Choroid plexus epithelial cell (primary cell): ENCODE data around the gene XXYLT1.

ENCODE experiments used
- DNase-seq: peaks from one replicate; pipeline ENCODE4 v3.0.0-alpha.2; 2010; ENCODE audit warnings: low read depth
- H3K4me3 ChIP-seq: 2 replicates; pipeline ENCODE4 v1.5.1; 2011; ENCODE audit warnings: low read depth, mild to moderate bottlenecking, control low read depth, low read length, moderate library complexity
- TF ChIP-seq, protein P1 (sequence below): conservative IDR thresholded peaks from 2 replicates; pipeline ENCODE4 v1.5.1; 2011; ENCODE audit warnings: low read depth, mild to moderate bottlenecking, control low read depth, inconsistent platforms, low read length, moderate library complexity

XXYLT1 gene

DNA sequence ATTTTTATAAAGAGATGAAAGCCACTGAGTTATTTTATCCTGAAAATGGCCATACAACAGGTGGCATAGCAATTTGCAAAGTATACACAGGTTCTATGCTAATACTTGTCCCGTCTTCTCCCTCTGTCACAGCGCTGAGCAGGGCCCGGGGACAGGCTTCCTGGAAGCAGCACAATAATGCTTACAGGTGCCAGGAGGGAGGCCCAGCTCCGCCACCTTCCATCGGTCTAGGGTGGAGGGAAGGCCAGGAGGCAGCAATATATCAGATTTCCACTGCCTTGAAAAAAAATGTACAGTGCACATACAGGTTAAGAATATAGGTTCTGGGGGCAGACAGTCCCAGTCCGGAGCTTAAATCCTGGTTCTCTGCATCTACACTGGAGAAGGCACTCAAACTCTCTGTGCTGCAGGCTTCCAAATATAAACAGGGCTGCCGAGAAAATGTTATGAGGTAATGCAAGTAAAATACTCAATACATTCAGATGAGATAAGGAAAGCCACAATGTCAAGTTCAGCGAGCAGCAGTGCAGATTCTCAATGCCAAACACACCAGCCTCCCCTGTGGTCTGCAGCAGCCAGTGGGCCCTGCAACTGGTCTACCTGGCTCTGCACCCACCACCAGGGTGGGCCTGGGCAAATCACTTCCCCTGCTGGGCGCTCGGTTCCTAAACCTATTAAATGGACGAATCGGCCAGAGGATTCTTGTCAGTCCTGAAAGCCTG, 189.6 kb downstream of the XXYLT1 start:
- TF ChIP-seq, protein P1, sequence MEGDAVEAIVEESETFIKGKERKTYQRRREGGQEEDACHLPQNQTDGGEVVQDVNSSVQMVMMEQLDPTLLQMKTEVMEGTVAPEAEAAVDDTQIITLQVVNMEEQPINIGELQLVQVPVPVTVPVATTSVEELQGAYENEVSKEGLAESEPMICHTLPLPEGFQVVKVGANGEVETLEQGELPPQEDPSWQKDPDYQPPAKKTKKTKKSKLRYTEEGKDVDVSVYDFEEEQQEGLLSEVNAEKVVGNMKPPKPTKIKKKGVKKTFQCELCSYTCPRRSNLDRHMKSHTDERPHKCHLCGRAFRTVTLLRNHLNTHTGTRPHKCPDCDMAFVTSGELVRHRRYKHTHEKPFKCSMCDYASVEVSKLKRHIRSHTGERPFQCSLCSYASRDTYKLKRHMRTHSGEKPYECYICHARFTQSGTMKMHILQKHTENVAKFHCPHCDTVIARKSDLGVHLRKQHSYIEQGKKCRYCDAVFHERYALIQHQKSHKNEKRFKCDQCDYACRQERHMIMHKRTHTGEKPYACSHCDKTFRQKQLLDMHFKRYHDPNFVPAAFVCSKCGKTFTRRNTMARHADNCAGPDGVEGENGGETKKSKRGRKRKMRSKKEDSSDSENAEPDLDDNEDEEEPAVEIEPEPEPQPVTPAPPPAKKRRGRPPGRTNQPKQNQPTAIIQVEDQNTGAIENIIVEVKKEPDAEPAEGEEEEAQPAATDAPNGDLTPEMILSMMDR = no peak
- H3K4me3 ChIP-seq = no peak overlapping the region
- DNase-seq = peak; percentile 76

DNA sequence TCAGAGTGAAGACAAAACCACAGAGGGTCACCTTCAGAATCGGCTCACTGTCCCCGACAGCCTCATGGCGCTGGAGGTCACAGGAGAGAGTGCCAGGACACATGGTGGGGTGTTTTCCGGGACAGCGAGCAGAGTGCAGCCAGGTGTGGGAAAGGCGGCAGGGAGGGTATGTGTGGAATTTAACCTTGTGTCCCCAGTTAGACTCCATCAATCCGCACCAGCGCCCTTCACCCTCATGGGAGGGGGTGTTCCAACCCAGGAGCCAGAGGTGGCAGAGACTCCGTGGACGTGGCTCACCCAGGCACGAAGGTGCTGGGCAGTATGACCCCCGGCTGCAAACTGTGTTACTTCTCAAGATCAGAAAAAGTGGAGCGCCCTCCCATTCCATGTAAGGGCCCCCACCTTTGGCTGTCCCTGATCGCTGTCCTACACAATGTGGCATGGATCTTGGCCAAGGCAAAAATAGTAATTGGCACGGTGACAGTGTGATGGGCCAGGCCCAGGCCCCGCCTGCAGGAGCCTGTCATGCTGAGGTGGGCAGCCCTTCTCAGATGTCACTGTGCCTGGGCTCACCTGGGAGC, 190.3 kb downstream of the XXYLT1 start:
- H3K4me3 ChIP-seq = no peak overlapping the region
- TF ChIP-seq, protein P1 = no peak
- DNase-seq = peak; percentile 42

DNA sequence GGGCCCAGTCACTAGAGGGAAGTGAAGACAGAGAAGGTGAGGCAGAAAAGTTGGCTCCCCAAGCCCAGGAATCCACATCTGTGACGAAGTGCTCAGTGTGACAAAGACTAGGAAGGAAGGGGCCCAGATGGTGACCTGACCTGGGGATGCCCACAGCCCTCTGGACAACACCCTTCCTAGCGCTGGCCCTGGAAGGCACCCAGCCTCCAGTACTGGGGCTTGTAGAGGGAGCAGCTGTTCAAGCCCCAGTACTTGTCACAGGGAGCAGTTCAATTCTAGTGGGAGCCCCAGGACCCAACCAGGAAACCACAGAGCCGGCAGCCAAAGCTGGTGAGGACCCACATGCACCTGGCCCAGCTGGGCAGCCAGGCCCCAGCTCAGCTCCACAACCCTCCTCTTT, 190.8 kb downstream of the XXYLT1 start:
- DNase-seq = no peak
- H3K4me3 ChIP-seq = no peak overlapping the region
- TF ChIP-seq, protein P1 = no peak

DNA sequence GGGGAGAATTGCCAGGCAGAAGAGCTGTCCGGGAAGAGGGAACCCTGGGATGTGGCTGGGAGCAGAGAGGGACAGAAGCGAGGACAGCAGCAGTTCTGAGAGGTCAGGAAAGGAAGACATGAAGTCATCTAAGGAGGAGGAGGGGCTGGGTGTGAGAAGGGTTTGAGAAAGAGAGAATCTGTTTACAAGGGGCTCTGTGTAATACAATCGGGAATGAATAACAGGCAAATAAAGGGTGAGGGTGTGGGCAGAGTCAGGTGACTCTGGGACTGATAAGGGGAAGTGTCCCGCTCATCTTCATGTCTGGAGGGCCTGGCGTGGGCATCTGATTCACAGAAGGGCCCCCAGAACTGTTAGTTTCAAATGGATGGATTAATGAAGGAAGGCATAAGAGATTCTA, 191.3 kb downstream of the XXYLT1 start:
- TF ChIP-seq, protein P1 = no peak
- H3K4me3 ChIP-seq = no peak overlapping the region
- no peak for DNase-seq

DNA sequence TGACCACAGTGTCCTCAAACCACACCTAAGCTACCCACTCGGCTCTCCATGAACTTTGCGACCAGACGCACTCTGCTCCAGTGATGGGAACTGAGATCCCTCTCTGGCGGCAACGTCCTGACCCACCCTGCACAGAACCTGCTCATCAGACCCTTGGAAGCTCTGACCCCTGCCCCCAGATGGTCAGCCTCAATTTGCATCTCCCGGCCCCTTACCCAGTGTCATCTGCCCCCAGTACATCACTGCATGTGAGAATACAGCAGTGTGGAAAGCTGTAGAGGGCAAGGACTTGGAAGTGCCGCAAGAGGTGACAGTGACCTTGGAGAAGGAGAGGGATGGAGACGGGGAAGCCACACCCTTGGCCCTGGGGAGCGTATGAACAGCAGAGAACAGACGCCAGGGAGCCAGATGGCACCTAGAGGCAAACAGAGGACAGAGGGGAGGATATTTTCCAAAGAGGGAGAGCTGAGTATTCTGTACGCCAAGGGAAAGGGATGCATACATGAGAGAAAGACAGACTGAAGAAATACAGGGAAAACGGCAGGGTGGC, 192.0 kb downstream of the XXYLT1 start:
- H3K4me3 ChIP-seq = no peak overlapping the region
- TF ChIP-seq, protein P1 = no peak

DNA sequence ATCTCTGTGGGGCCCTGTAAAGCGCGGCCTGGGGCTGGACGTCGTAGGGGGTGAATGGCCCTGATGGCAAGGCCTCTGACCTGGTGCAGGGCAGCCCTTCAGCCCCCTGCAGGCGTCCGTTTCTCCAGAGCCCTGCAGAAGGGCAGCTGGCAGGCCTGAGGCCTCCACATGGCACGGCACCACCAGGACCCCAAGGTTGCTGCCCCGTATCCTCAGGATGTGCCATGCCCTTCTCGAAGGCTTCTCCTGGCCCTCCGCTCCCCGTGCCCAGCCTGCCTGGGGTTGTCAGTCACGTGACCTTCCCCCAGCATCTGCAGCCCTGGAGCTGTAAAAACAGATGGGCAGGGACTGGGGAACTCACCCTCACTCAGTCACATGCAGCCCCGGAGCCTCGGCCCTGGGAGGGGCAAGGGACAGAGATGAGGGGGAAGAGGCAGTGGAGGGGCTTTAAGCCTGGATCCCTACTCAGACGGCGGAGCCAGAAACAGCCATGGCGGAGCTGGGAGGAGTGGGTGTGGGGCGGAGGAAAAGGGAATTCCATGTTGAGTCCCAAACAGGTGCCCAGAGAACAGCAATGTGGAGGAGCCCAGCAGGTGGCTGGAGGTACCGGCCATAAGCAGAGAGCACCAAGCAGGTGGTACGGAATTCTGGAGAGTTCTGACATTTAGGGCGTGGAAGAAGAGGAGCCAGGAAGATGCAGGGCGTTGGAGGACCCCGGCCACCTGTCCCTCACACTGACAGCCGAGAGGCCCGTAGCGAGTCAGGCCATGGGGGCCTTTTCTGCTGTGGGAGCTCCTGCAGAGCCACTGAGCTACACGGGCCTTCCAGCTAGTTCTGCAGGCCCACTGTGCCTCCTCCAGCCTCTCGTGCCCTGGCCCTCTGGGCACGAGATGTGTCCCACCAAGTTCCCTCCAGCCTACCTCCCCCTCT, 193.1 kb downstream of the XXYLT1 start:
- no peak overlapping the region for H3K4me3 ChIP-seq
- no peak for DNase-seq
- TF ChIP-seq, protein P1 = no peak

More for the DNA sequence above, 192.0 kb downstream of the XXYLT1 start:
- no peak for DNase-seq
